ENCODE results near the gene CC2D2B.

GRCh38 chr10:95935429-95935828, 27.7 kb downstream of the CC2D2B start:
- TF ChIP-seq CTCF (IDR thresholded peaks at IDR 0.05 in 8 of 11, conservative IDR thresholded peaks at IDR 0.05 in 3 of 11): no peak
- no peak for TF ChIP-seq POLR2AphosphoS5 (IDR thresholded peaks at IDR 0.05)

All from spleen (tissue), 7 donors.